GM15510 (cell line): ENCODE results near the gene TXNDC15.

Experiments used
- POLR2A ChIP-seq: IDR thresholded peaks from 3 replicates; pipeline ENCODE4 v1.6.1; 2011; ENCODE audit warnings: borderline replicate concordance; ENCODE audit not compliant: insufficient read length; ENCODE audit errors: extremely low read depth

The TXNDC15 gene

DNA sequence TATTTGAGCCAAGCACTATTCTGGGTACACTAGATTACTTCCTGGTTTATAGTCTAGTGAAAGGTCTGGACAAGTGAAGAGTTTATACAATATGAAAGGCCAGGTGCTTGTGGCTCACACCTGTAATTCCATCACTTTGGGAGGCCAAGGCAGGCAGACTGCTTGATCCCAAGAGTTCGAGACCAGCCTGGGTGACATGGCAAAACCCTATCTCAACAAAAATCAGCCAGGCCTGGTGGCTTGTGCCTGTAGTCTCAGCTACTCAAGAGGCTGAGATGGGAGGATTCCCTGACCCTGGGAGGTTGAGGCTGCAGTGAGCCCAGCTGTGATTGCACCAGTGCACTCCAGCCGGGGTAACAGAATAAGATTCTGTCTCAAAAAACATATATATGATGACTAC, 9.5 kb upstream of the TXNDC15 start:
- no peak for TF ChIP-seq POLR2A

DNA sequence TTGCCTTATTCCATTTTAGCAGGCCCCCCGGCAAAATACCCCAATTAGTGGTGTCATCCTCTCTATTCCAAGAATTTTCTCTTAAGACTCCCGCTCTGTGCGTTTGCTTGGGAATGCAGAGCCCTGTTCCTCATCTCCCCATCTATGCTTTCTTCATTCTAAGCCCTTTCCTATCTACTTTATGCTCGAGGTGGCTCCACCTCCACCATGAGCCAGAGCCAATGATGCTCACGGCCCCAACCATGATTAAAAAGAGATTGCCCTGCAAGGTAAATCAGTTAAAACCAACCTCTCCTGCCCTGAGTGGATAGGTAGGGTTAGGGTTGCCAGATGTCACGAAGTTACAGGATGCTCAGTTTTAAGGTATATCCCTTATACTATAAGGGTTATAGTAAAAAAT, 677 bp upstream of the TXNDC15 start:
- no peak for TF ChIP-seq POLR2A

DNA sequence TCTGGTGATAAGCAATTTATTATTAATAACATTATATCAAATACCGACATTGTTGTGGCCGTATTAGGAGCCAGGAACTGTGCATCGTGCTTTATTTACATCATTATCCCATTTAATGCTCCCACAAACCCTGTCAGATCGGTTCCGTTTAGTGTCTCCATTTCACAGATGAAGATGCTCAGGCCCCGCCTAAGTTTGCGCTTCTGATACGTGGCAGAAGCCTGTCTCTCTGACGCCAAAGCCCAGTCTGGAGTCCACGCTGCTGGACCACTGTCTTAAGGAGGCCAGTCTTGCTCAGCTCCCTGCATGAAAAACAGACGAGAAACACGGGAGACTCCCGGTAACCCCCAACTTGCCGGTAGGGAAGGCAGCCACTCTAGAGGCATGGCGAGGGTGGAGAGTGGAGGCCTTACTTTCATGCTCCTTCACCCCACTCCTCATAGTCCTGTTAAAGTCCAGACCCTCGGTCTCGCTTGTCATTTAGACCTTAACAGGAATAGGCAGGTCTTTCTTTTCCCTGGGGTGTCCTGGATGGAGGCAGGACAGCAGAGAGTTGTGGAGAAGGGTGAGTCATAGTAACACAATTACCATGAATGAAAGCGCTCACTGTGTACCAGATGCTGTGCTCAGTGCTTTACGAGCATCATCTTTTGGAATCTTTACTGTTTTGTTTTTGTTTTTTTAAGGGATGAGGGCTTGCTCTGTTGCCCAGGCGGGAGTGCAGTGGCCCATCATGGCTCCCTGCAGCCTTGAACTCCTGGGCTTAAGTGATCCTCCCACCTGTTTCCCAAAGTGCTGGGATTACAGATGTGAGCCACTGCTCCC, 872 bp downstream of the TXNDC15 start:
- no peak for TF ChIP-seq POLR2A

DNA sequence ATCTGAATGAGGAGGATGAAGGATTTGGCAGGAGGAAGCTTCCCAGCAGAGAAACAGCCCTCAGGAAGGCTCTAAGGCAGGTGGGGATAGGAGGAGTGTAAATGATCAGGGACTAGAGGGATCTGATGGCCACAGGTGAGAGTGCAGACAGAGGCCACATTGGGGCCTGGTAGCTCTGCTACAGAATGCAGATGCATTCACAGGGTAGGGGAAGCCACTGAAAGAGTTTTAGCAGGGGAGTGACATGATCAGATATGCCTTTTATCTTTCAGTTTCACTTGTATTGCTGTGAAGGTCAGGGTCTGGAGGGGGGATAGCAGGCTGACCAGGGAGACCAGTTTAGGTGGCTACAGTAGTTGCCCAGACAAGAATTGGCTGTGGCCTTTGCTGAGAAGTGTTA, 3.0 kb downstream of the TXNDC15 start:
- TF ChIP-seq POLR2A = no peak

DNA sequence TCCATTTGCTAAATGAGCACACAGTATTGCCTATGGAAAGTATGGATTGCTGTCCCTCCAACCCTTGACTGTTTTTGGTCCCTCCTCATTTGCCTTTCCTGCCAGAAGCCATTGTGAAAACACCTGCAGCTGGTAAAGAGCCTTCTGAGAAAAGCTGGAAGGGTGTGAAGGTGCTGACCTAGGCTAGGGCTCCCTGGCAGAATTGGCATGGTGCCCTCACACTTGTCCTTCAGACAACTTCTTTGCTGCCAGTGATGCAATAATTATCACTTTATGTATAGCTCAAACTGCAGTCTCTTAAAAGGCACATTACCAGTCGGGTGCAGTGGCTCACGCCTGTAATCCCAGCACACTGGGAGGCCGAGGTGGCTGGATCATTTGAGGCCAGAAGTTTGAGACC, 4.2 kb downstream of the TXNDC15 start:
- TF ChIP-seq POLR2A = no peak

DNA sequence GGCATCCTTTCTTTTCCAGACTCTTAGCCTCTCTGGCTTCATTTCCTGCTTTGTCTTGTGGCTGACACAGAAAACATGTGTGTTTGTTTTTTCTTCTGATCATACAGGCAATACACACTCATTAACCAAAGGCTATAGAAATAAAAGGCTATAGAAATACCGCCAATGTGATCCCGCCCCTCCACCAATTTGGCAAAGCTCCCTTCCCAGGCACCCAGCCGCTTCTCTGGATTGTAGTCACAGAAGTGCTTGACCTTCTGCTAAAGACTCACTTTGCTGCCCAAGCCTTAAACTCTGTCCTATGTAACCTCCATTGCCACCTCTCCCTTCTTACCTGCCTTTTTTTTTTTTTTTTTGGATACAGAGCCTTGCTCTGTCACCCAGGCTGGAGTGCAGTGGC, 5.3 kb downstream of the TXNDC15 start:
- no peak for TF ChIP-seq POLR2A

DNA sequence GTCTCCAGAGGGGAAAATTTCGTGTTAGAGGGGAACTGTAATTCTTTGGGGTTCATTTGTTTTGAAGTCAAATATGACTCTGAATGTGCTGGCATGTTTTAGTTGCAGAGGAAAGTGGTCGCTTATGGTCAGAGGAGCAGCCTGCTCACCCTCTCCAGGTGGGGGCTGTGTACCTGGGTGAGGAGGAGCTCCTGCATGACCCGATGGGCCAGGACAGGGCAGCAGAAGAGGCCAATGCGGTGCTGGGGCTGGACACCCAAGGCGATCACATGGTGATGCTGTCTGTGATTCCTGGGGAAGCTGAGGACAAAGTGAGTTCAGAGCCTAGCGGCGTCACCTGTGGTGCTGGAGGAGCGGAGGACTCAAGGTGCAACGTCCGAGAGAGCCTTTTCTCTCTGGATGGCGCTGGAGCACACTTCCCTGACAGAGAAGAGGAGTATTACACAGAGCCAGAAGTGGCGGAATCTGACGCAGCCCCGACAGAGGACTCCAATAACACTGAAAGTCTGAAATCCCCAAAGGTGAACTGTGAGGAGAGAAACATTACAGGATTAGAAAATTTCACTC, 13.5 kb downstream of the TXNDC15 start:
- TF ChIP-seq POLR2A = no peak

DNA sequence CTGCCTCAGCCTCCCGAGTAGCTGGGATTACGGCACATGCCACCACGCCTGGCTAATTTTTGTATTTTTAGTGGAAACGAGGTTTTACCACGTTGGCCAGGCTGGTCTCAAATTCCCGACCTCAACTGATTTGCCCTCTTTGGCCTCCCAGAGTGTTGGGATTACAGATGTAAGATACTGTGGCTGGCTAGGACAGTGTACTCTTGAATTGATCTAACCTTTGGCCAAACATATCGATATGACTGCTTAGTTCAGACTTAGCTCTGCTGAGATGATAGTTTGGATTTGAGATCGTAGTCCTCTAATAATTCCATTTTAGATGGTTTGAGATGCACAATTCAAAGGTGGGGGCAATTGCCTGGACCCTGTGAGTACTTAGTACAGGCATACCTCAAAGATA, 15.2 kb downstream of the TXNDC15 start:
- TF ChIP-seq POLR2A = no peak

DNA sequence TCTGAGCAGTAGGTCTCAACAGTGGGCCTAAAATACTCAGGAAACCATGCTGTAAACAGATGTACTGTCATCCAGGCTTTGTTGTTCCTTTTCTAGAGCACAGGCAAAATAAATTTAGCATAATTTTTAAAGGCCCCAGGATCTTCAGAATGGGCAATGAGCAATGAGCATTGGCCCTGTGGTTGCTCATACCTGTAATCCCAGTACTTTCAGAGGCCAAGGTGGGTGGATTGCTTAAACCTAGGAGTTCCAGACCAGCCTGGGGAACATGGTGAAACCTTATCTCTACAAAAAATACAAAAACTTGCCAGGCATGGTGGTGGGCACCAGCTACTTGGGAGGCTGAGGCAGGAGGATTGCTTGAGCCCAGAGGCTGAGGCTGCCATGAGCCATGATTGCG, 17.3 kb downstream of the TXNDC15 start:
- TF ChIP-seq POLR2A = no peak

DNA sequence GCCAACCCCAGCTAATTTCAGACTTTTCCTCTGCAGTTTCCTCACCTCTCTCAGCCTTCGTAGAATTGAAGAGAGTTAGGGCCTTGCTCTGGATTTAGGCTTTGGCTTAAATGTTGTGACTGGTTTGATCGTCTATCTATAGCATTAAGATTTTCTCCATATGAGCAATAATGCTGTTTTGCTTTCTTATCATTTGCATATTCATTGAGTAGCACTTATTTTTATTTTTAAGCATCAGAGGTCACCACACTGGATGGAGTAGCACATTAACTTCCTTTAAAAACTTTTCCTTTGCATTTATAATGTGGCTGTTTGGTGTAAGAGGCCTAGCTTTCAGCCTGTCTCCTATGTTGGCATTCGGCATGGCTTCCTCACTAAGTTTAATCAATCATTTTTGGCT, 18.1 kb downstream of the TXNDC15 start:
- TF ChIP-seq POLR2A = no peak

DNA sequence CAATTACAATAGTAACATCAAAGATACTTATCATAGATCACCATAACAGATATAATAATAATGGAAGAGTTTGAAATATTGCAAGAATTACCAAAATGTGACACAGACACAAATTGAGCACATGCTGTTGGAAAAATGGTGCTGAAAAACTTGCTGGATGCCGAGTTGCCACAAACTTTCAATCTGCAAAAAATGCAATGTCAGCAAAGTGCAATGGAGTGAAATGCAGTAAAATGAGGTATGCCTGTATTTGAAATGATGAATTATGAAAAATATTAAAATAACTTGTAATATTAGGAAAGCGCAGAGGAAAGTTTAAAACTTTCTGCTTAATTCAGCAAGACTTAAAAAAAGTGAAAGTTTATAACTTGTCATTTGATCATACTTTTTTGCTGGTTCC, 18.8 kb downstream of the TXNDC15 start:
- no peak for TF ChIP-seq POLR2A

DNA sequence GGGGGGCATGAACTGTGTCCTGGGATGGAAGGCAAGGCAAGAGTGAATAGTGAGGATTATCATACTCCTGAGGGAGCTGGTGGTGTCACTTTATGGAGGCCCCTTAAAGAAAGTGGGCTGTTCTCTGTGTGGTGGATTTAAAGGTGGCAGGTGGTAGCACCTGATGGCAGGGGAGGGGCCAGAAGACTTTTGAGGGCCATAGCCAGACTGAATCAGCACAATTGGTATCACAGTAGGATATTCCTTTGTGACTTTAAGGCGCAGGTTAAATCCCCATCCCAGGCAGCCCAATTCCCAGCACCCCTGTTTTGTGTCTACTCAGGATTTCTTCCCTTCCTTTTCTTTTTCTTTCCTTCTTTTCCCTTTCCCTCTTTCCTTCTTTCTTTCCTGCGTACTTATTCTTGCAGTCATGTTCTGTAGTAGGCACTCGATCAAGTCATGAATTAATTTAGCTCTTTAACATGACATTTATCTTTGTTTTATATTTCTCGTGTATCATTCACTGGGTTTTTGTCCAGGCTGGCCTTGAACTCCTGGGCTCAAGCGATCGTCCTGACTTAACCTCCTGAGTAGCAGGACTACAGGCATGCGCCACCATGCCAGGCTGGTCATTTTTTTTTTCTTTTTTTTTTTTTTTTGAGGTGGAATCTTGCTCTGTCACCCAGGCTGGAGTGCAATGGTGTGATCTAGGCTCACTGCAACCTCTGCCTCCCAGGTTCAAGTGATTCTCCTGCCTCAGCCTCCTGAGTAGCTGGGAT, 19.8 kb downstream of the TXNDC15 start:
- no peak for TF ChIP-seq POLR2A

DNA sequence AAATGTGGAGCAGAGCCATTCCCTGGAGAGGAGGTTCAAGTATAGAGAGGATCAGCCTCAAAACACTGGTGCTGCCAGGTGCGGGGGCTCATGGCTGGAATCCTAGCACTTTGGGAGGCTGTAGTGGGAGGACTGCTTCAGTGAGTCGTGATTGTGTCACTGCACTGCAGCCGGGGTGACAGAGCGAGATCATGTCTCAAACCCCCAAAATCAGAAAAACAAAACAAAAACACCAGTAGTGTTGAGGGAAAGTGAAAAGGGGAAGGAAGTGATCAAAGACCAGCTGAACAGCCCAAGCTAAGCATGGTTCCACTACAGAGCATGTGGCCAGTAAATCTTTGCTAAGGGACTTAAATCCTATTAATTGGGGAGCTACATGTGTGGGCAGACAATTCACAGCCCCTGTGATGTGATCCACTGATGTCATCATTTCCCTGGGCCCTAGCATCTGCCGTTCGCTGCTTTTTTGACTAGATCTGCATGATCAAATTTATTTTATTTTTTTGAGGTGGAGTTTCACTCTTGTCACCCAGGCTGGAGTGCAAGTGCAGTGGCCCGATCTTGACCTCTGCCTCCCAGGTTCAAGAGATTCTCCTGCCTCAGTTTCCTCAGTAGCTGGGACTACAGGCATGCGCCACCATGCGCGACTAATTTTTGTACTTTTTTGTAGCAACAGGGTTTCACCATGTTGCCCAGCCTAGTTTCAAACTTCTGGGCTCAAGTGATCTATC, 28.1 kb downstream of the TXNDC15 start:
- TF ChIP-seq POLR2A = no peak

DNA sequence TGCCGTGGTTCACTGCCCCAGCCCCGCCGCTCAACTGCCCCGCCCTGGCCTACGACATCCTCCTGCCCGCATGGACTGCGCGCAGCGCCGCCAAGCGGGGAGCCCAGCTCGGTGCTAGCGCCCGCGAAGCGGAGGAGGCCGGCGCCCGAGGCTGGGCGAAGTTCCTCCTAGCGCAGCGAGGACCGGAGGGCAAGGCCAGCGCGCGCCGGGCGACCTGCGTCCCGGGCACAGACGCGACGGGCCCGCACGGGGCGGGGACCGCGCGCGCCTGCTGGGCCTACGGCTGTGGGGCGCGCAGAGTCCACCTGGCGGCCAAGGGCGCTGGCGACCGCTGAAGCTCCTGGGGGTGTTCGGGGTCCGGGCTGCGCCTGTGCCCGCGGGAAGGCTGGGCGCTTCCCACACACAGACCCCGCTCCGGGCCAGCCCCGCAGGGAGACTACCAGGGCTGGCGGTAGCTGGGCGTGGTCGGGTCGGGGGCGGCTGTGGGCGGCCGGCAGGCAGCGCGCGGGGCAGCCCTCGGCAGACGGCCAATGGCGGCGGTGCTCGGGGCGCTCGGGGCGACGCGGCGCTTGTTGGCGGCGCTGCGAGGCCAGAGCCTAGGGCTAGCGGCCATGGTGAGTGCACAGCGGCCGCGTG, 30.6 kb downstream of the TXNDC15 start, which contains the start of gene PCBD2:
Gene PCBD2 (plus strand): TSS at position 522 of the 636 bp plus-strand sequence. CDS start 9 bp downstream, at position 531.
- TF ChIP-seq POLR2A = peak; percentile 66
